LNCAP (cell line): ENCODE data around the gene NUTF2.
A peak's percentile ranks its signal among the peaks of the same experiment; 100 is the strongest.

Experiments used
- TF ChIP-seq, protein P1 (sequence below): fragments of 450-650 bp; IDR thresholded peaks from 2 replicates; pipeline ENCODE4 v1.5.1; 2017; ENCODE audit warnings: mild to moderate bottlenecking

The NUTF2 gene

DNA sequence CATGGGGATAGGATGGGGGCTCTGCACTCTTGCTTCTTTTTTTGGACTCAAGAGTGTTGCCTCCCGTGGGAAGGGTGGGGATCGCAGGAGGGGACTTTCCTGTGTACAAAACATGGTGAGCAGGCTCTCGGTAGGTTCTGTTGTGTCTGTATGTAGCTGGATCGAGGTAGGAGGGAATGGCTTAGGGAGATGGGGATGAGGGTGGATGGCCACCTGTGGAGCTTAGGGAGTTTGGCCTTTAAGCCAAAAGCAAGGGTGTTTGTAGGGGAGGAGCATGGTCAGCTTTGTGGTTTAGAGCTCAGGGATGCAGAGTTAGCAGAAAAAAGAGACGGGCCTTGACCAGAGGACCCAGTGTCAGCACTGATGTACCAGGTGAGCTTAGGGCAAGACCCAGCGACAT, 15.1 kb downstream of the NUTF2 start:
- TF ChIP-seq, protein P1, sequence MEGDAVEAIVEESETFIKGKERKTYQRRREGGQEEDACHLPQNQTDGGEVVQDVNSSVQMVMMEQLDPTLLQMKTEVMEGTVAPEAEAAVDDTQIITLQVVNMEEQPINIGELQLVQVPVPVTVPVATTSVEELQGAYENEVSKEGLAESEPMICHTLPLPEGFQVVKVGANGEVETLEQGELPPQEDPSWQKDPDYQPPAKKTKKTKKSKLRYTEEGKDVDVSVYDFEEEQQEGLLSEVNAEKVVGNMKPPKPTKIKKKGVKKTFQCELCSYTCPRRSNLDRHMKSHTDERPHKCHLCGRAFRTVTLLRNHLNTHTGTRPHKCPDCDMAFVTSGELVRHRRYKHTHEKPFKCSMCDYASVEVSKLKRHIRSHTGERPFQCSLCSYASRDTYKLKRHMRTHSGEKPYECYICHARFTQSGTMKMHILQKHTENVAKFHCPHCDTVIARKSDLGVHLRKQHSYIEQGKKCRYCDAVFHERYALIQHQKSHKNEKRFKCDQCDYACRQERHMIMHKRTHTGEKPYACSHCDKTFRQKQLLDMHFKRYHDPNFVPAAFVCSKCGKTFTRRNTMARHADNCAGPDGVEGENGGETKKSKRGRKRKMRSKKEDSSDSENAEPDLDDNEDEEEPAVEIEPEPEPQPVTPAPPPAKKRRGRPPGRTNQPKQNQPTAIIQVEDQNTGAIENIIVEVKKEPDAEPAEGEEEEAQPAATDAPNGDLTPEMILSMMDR, result no peak

DNA sequence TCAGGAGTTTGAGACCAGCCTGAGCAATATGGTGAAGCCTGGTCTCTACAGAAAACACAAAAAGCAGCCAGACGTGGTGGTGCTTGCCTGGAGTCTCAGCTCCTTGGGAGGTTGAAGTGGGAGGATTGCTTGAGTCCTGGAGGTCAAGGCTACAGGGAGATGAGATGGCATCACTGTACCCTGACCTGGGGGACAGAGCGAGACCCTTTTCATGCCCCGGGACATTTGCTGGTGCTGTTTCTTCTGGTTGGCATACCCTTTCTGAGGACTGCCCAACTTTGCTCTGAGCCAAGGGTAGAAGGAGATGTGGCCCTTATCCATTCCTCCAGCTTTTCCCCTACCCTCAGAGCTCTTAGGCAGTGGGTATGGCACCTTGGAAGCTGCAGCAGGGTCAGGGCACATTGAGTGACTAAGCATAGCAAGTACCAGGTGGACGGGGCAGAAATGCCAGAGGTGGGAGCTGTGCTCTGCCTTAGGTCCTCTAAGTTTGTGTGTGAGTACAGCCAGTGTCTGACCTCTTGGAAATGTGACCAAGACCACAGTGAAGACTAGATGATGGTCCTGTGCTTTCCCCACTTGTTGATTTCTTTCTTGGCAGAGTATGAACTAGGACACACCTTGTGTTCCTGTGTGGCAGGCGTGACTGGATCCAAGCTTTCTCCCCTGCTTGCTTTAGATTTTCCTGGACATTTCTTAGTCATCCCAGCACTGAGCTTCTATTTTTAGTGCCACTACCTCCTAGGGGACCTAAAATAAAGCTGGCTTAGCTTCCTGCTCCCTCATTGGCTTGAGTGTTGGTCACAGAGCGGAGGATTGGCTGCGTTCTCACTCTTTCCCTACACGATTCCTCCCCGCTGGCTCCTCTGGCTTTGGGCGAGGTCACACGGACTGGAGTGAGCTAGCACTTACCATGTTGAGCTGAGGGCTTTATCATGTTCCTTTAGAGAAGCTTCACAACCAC, 16.2 kb downstream of the NUTF2 start:
- TF ChIP-seq, protein P1, result no peak

DNA sequence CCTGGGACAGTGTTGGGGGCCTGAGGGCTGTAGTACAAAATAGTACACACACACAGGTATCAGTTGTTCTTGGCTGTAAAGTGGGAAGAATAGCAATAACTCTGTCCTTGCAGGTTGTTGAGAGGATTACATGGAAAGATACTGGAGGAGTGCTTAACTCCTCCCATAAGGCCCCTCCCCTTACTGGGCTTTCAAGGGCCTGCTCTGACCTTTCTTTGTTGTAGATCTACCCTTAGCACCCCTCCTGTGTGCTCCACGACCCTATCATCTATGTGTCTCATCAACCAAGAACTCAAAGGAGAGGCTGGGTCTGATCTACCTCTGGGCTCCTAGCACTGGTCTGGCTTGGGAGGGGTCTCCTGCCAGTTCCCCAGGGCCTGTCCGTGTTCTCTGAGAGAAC, 17.9 kb downstream of the NUTF2 start:
- TF ChIP-seq, protein P1, result no peak

DNA sequence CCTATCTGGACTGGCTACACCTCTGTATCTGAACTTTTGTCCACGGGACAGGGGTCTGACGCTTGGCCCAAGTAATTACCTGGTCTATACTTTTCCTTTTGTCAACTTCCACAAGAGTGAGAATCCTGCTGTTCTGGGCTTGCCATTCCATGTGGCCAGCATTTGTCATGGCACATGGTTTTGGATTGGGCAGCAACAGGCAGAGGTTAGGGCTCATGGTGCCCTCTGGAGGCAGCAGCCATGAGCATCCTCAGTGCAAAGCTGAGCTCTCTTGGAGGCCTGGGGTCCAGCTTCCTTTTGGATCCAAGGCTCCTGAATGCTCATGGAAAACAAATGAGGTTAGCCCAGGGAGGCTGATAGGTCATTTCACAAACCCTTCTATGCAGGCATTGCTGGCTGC, 18.6 kb downstream of the NUTF2 start:
- TF ChIP-seq, protein P1, result peak; percentile 45; the same call in 1 of the 2 replicates

DNA sequence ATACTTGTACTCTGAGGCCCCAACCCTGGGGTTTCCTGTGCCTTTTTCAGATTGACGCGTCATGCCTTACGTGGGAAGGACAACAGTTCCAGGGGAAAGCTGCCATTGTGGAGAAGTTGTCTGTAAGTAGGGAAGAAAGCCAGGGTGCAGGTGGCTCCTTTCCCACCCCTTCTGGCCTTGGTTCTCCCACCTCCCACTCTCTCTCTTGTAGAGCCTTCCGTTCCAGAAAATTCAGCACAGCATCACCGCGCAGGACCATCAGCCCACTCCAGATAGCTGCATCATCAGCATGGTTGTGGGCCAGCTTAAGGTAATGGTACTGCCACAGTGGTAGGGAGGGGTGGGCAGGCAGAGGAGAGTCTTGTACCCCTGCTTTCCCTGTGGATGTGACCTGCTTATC, 21.6 kb downstream of the NUTF2 start:
- TF ChIP-seq, protein P1, result no peak

DNA sequence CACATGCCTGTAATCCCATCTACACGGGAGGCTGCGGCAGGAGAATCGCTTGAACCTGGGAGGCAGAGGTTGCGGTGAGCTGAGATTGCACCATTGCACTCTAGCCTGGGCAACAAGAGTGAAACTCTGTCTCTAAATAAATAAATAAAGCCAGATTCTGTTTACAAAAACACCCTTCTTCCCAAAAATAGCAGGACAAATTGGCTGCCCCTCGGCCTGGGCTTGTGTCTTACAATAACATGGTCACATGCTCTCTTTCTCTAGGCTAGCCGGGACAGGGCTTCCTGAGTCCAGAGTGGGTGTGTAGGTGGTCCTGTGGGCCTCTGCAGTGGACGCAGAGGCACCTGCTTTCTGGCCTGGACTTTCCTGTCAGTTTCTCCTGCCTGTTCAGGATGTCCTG, 22.9 kb downstream of the NUTF2 start:
- TF ChIP-seq, protein P1, result no peak

DNA sequence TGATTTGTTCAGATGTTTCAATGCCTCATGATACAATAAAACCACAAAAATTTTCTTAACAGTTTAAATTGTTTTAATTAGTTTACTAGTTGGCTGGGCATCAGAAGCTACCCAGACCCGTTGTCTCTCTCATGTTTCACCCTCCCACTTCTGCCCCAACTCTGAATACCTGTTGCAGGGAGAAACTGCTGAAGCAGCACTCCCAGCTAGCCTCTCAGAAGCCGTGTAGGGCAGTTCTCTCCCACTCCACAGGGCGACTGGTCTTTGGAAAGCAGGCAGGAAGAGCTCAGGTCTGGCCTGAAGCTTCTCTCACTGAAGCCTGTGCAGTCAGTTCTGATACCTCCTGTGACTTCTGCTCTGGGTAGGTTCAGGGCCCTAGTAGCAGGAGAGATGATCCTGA, 24.5 kb downstream of the NUTF2 start:
- TF ChIP-seq, protein P1, result no peak
